GM12873 (cell line): ENCODE measurements around the gene RBMS1.

Experiments
- CTCF ChIP-seq: IDR thresholded peaks from 2 replicates; pipeline ENCODE4 v1.5.1; 2012; ENCODE audit warnings: low read depth, mild to moderate bottlenecking, moderate library complexity, low read length, control low read depth; ENCODE audit not compliant: insufficient read depth; ENCODE audit errors: missing control alignments

RBMS1 gene

GRCh38 chr2:160308915-160309314 is 184.7 kb downstream of the RBMS1 start:
- no peak for TF ChIP-seq CTCF

- TF ChIP-seq CTCF: no peak
Measured at GRCh38 chr2:160308476-160308875, 185.1 kb downstream of the RBMS1 start.

- no peak for TF ChIP-seq CTCF
Measured at GRCh38 chr2:160306985-160307384, 186.6 kb downstream of the RBMS1 start.

GRCh38 chr2:160305081-160305750 is 188.4 kb downstream of the RBMS1 start:
- no peak for TF ChIP-seq CTCF

- no peak for TF ChIP-seq CTCF
Measured at GRCh38 chr2:160303527-160303926, 190.1 kb downstream of the RBMS1 start.

- TF ChIP-seq CTCF: no peak
Measured at GRCh38 chr2:160303076-160303475, 190.5 kb downstream of the RBMS1 start.

- TF ChIP-seq CTCF: no peak
Measured at GRCh38 chr2:160301420-160301819, 192.2 kb downstream of the RBMS1 start.
